SU-DHL-6 (cell line): ENCODE results near the gene KMT5C.

ENCODE experiments used
- CTCF ChIP-seq: fragments of 200-600 bp; sonication (generic); IDR thresholded peaks from one replicate; pipeline ENCODE4 v1.5.1; 2017; ENCODE audit warnings: antibody characterized with exemption, mild to moderate bottlenecking, low read length, moderate library complexity; ENCODE audit not compliant: insufficient read depth, poor library complexity, severe bottlenecking
- EZH2phosphoT487 ChIP-seq: fragments of 200-600 bp; sonication (generic), shearing (Covaris generic); conservative IDR thresholded peaks from 2 replicates; pipeline ENCODE4 v1.6.1; 2018; ENCODE audit warnings: mild to moderate bottlenecking, antibody characterized with exemption, low read length, moderate library complexity, mixed read lengths

GRCh38 chr19:55304980-55305379 is 34.7 kb upstream of the KMT5C start:
- TF ChIP-seq CTCF (no peak), EZH2phosphoT487 (no peak)
